ENCODE data around the gene HLA-C. TPM values are rescaled to one million over a fixed set of nuclear protein-coding genes. Genes with fewer than 3 reads are reported as not detected.

HLA-C gene
- total RNA-seq, 1 donor from 2014 or later = 587 TPM

GRCh38 chr6:31252625-31253024, 19.3 kb downstream of the HLA-C start:
- H3K27me3 ChIP-seq (ENCODE audit: insufficient read depth, low read length) = peaks cover 8% of the 10 kb centered on the region
- H3K27ac ChIP-seq (ENCODE audit: low read depth, low read length) = no peak overlapping the region
- no peak overlapping the region for H3K4me3 ChIP-seq (ENCODE audit: insufficient read depth, low read depth, low read length)
- no peak for FAIRE-seq
- no peak overlapping the region for H3K4me2 ChIP-seq (ENCODE audit: low read length)
- no peaks in the 10 kb centered on the region for H3K4me1 Mint-ChIP-seq (ENCODE audit: low read depth, unreplicated experiment)
- H3K36me3 ChIP-seq (ENCODE audit: insufficient read depth, low read length) = no peaks in the 10 kb centered on the region
- no peak overlapping the region for H3K4me3 Mint-ChIP-seq (ENCODE audit: unreplicated experiment)
- no peak overlapping the region for H2AFZ ChIP-seq (ENCODE audit: low read depth, low read length)
- peaks cover 4% of the 10 kb centered on the region for H3K9me3 ChIP-seq (ENCODE audit: insufficient read depth, low read depth, low read length)
- no peak for TF ChIP-seq EZH2 (IDR thresholded peaks at IDR 0.05; ENCODE audit: insufficient read depth, low read length)
- TF ChIP-seq, protein P1, sequence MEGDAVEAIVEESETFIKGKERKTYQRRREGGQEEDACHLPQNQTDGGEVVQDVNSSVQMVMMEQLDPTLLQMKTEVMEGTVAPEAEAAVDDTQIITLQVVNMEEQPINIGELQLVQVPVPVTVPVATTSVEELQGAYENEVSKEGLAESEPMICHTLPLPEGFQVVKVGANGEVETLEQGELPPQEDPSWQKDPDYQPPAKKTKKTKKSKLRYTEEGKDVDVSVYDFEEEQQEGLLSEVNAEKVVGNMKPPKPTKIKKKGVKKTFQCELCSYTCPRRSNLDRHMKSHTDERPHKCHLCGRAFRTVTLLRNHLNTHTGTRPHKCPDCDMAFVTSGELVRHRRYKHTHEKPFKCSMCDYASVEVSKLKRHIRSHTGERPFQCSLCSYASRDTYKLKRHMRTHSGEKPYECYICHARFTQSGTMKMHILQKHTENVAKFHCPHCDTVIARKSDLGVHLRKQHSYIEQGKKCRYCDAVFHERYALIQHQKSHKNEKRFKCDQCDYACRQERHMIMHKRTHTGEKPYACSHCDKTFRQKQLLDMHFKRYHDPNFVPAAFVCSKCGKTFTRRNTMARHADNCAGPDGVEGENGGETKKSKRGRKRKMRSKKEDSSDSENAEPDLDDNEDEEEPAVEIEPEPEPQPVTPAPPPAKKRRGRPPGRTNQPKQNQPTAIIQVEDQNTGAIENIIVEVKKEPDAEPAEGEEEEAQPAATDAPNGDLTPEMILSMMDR (IDR thresholded peaks at IDR 0.05; ENCODE audit: insufficient read depth, low read depth, low read length) = no peak
- no peaks in the 10 kb centered on the region for H3K36me3 Mint-ChIP-seq (ENCODE audit: low read depth, unreplicated experiment)
- H3K4me1 ChIP-seq (ENCODE audit: insufficient read depth, low read length) = no peaks in the 10 kb centered on the region
- H3K79me2 ChIP-seq (ENCODE audit: insufficient read depth, low read length) = no peaks in the 10 kb centered on the region
- peaks cover 11% of the 10 kb centered on the region for H3K9me3 Mint-ChIP-seq (ENCODE audit: unreplicated experiment)
- H4K20me1 ChIP-seq (ENCODE audit: insufficient read depth, low read length) = no peaks in the 10 kb centered on the region
- DNase-seq (ENCODE audit: low read depth) = no peak
- H3K27me3 Mint-ChIP-seq (ENCODE audit: low read depth, unreplicated experiment) = no peaks in the 10 kb centered on the region
- no peak overlapping the region for H3K9ac ChIP-seq (ENCODE audit: low read length)
- H3K27ac Mint-ChIP-seq (ENCODE audit: unreplicated experiment) = no peak overlapping the region

GRCh38 chr6:31251261-31251660, 20.6 kb downstream of the HLA-C start:
- Mint-ChIP-seq H3K9me3 (ENCODE audit: unreplicated experiment) (peaks cover 18% of the 10 kb centered on the region), H3K4me1 (ENCODE audit: low read depth, unreplicated experiment) (peaks cover 4% of the 10 kb centered on the region), H3K27me3 (ENCODE audit: low read depth, unreplicated experiment) (no peaks in the 10 kb centered on the region), H3K4me3 (ENCODE audit: unreplicated experiment) (no peak overlapping the region), H3K27ac (ENCODE audit: unreplicated experiment) (no peak overlapping the region), H3K36me3 (ENCODE audit: low read depth, unreplicated experiment) (no peaks in the 10 kb centered on the region)
- Histone ChIP-seq H3K9ac (ENCODE audit: low read length) (no peak overlapping the region), H3K4me1 (ENCODE audit: insufficient read depth, low read length) (no peaks in the 10 kb centered on the region), H3K4me3 (ENCODE audit: insufficient read depth, low read depth, low read length) (no peak overlapping the region), H3K36me3 (ENCODE audit: insufficient read depth, low read length) (no peaks in the 10 kb centered on the region), H3K27me3 (ENCODE audit: insufficient read depth, low read length) (peaks cover 8% of the 10 kb centered on the region), H4K20me1 (ENCODE audit: insufficient read depth, low read length) (no peaks in the 10 kb centered on the region), H3K27ac (ENCODE audit: low read depth, low read length) (no peak overlapping the region), H3K79me2 (ENCODE audit: insufficient read depth, low read length) (no peaks in the 10 kb centered on the region), H3K4me2 (ENCODE audit: low read length) (no peak overlapping the region), H3K9me3 (ENCODE audit: insufficient read depth, low read depth, low read length) (peaks cover 4% of the 10 kb centered on the region), H2AFZ (ENCODE audit: low read depth, low read length) (no peak overlapping the region)
- TF ChIP-seq, protein P1 (IDR thresholded peaks at IDR 0.05; ENCODE audit: insufficient read depth, low read depth, low read length) = no peak
- no peak for TF ChIP-seq EZH2 (IDR thresholded peaks at IDR 0.05; ENCODE audit: insufficient read depth, low read length)
- no peak for FAIRE-seq
- no peak for DNase-seq (ENCODE audit: low read depth)

- peaks cover 2% of the 10 kb centered on the region for H3K4me1 ChIP-seq (ENCODE audit: insufficient read depth, low read length)
- H3K79me2 ChIP-seq (ENCODE audit: insufficient read depth, low read length) = no peaks in the 10 kb centered on the region
- Mint-ChIP-seq H3K4me1 (ENCODE audit: low read depth, unreplicated experiment) (peaks cover 9% of the 10 kb centered on the region), H3K4me3 (ENCODE audit: unreplicated experiment) (no peak overlapping the region), H3K36me3 (ENCODE audit: low read depth, unreplicated experiment) (no peaks in the 10 kb centered on the region), H3K27me3 (ENCODE audit: low read depth, unreplicated experiment) (no peaks in the 10 kb centered on the region), H3K9me3 (ENCODE audit: unreplicated experiment) (peaks cover 16% of the 10 kb centered on the region), H3K27ac (ENCODE audit: unreplicated experiment) (no peak overlapping the region)
- no peak overlapping the region for H3K27ac ChIP-seq (ENCODE audit: low read depth, low read length)
- FAIRE-seq (no peak), DNase-seq (ENCODE audit: low read depth) (no peak)
- no peaks in the 10 kb centered on the region for H3K36me3 ChIP-seq (ENCODE audit: insufficient read depth, low read length)
- H3K4me3 ChIP-seq (ENCODE audit: insufficient read depth, low read depth, low read length) = no peak overlapping the region
- no peak overlapping the region for H2AFZ ChIP-seq (ENCODE audit: low read depth, low read length)
- H3K27me3 ChIP-seq (ENCODE audit: insufficient read depth, low read length) = peaks cover 8% of the 10 kb centered on the region
- no peak overlapping the region for H3K4me2 ChIP-seq (ENCODE audit: low read length)
- no peaks in the 10 kb centered on the region for H4K20me1 ChIP-seq (ENCODE audit: insufficient read depth, low read length)
- no peak overlapping the region for H3K9ac ChIP-seq (ENCODE audit: low read length)
- TF ChIP-seq EZH2 (IDR thresholded peaks at IDR 0.05; ENCODE audit: insufficient read depth, low read length) = no peak
- TF ChIP-seq, protein P1 (IDR thresholded peaks at IDR 0.05; ENCODE audit: insufficient read depth, low read depth, low read length) = no peak
- H3K9me3 ChIP-seq (ENCODE audit: insufficient read depth, low read depth, low read length) = peaks cover 4% of the 10 kb centered on the region
These were observed 22.7 kb downstream of the HLA-C start for GRCh38 chr6:31249184-31249583.
